IMR-90 (cell line): Measurements from ENCODE around the gene CREBBP. TPM values are rescaled to one million over a fixed set of nuclear protein-coding genes. Genes with fewer than 3 reads are reported as not detected.

Experiments
- ATAC-seq: fragments of 200-7000 bp; cut with Tn5 transposase; 2 replicates; pipeline ENCODE4 v1.9.1; 2020; ENCODE audit warnings: low read depth, mild to moderate bottlenecking, moderate library complexity
- BruUV-seq: library from RNA; stranded (reverse); fragments of 400-500 nt; replicated peaks from 2 replicates; lab custom pipeline; 2021; lab: Mats Ljungman, UMichigan
- CTCF ChIA-PET: fragments of 300-600 bp; formaldehyde crosslinking; extraction: SDS; loops from one replicate; lab custom pipeline; 2021; ENCODE audit warnings: antibody characterized with exemption; lab: Yijun Ruan, JAX
- POLR2A ChIA-PET: fragments of 300-600 bp; sonication (Branson Sonifier 250); formaldehyde crosslinking; loops from one replicate; lab custom pipeline; 2022; ENCODE audit warnings: antibody characterized with exemption; ENCODE audit not compliant: unreplicated experiment; lab: Charles Lee
- DNase-seq: peaks from one replicate; pipeline ENCODE4 v3.0.0; 2013
- H2AFZ ChIP-seq: replicated peaks from 2 replicates; pipeline ENCODE3; 2013; ENCODE audit warnings: low read length, mild to moderate bottlenecking; ENCODE audit not compliant: poor library complexity
- H2AK5ac ChIP-seq: 2 replicates; pipeline ENCODE4 v1.6.1; 2013; ENCODE audit warnings: low read depth, low read length, inconsistent platforms
- H2AK9ac ChIP-seq: replicated peaks from 2 replicates; pipeline ENCODE3; 2013; ENCODE audit warnings: mild to moderate bottlenecking, low read depth, low read length, moderate library complexity; ENCODE audit not compliant: poor library complexity
- H2BK120ac ChIP-seq: 2 replicates; pipeline ENCODE4 v1.6.1; 2013; ENCODE audit warnings: low read depth, low read length, inconsistent platforms
- H2BK15ac ChIP-seq: 3 replicates; pipeline ENCODE4 v1.6.1; 2013; ENCODE audit warnings: low read depth, low read length, inconsistent platforms
- H2BK20ac ChIP-seq: 2 replicates; pipeline ENCODE4 v1.6.1; 2013; ENCODE audit warnings: low read depth, mild to moderate bottlenecking, inconsistent platforms, low read length, moderate library complexity
- H2BK5ac ChIP-seq: 2 replicates; pipeline ENCODE4 v1.6.1; 2013; ENCODE audit warnings: mild to moderate bottlenecking, low read depth, low read length, inconsistent platforms; ENCODE audit not compliant: poor library complexity, severe bottlenecking
- H3K14ac ChIP-seq: replicated peaks from 2 replicates; pipeline ENCODE4 v1.6.1; 2013; ENCODE audit warnings: low read depth, low read length, inconsistent platforms
- H3K18ac ChIP-seq: 2 replicates; pipeline ENCODE4 v1.6.1; 2013; ENCODE audit warnings: low read depth, low read length, control low read depth
- H3K23ac ChIP-seq: 2 replicates; pipeline ENCODE4 v1.6.1; 2013; ENCODE audit warnings: low read depth, low read length, inconsistent platforms
- H3K27ac ChIP-seq: 2 replicates; pipeline ENCODE4 v1.5.1; 2013; ENCODE audit warnings: mild to moderate bottlenecking, control low read depth, low read length; ENCODE audit not compliant: insufficient read depth
- H3K27me3 ChIP-seq: 2 replicates; pipeline ENCODE4 v1.6.1; 2013; ENCODE audit warnings: low read length; ENCODE audit not compliant: control insufficient read depth, insufficient read depth
- H3K36me3 ChIP-seq: 2 replicates; pipeline ENCODE4 v1.6.1; 2013; ENCODE audit warnings: low read length, mixed read lengths; ENCODE audit not compliant: control insufficient read depth, insufficient read depth
- H3K4ac ChIP-seq: 2 replicates; pipeline ENCODE4 v1.6.1; 2013; ENCODE audit warnings: low read depth, low read length, inconsistent platforms
- H3K4me1 ChIP-seq: 2 replicates; pipeline ENCODE4 v1.6.1; 2013; ENCODE audit warnings: low read length, mixed read lengths; ENCODE audit not compliant: control insufficient read depth, insufficient read depth
- H3K4me2 ChIP-seq: 2 replicates; pipeline ENCODE4 v1.6.1; 2013; ENCODE audit warnings: low read depth, mild to moderate bottlenecking, control low read depth, low read length, moderate library complexity
- H3K4me3 ChIP-seq: 2 replicates; pipeline ENCODE4 v1.5.1; 2013; ENCODE audit warnings: low read depth, mild to moderate bottlenecking, control low read depth, low read length, moderate library complexity; ENCODE audit not compliant: insufficient read depth
- H3K56ac ChIP-seq: 2 replicates; pipeline ENCODE4 v1.6.1; 2013; ENCODE audit warnings: low read length, inconsistent platforms; ENCODE audit not compliant: insufficient read depth; ENCODE audit errors: extremely low read depth
- H3K79me1 ChIP-seq, 2 experiments: 2 replicates each; pipeline ENCODE4 v1.6.1; 2013; ENCODE audit warnings: low read length in 2 of 2, inconsistent platforms in 1 of 2, low read depth in 1 of 2
- H3K9ac ChIP-seq: 2 replicates; pipeline ENCODE4 v1.6.1; 2013; ENCODE audit warnings: low read depth, low read length, control low read depth
- H3K9me1 ChIP-seq: 2 replicates; pipeline ENCODE4 v1.6.1; 2013; ENCODE audit warnings: low read length, inconsistent platforms; ENCODE audit not compliant: insufficient read depth
- H3K9me3 ChIP-seq: 2 replicates; pipeline ENCODE4 v1.6.1; 2013; ENCODE audit warnings: low read length; ENCODE audit not compliant: control insufficient read depth, insufficient read depth
- H4K20me1 ChIP-seq: 2 replicates; pipeline ENCODE4 v1.6.1; 2013; ENCODE audit warnings: low read length, inconsistent platforms; ENCODE audit not compliant: insufficient read depth
- H4K5ac ChIP-seq: 2 replicates; pipeline ENCODE4 v1.6.1; 2013; ENCODE audit warnings: mild to moderate bottlenecking, low read depth, low read length, control low read depth
- H4K8ac ChIP-seq, 2 experiments: 2 replicates each; pipeline ENCODE4 v1.6.1; 2013; ENCODE audit warnings: low read depth in 2 of 2, low read length in 2 of 2, control low read depth in 1 of 2, inconsistent platforms in 1 of 2
- H4K91ac ChIP-seq: 2 replicates; pipeline ENCODE4 v1.6.1; 2013; ENCODE audit warnings: low read depth, low read length, inconsistent platforms; ENCODE audit not compliant: insufficient read depth
- BHLHE40 ChIP-seq: fragments of 150-350 bp; IDR thresholded peaks from 2 replicates; pipeline ENCODE4 v1.6.1; 2016; ENCODE audit warnings: mild to moderate bottlenecking, low read depth, low read length
- CEBPB ChIP-seq: IDR thresholded peaks from 2 replicates; pipeline ENCODE4 v1.6.1; 2012; ENCODE audit warnings: low read depth, low read length, improper control_type of control experiment
- FOS ChIP-seq: fragments of 150-350 bp; IDR thresholded peaks from 2 replicates; pipeline ENCODE4 v1.6.1; 2016; ENCODE audit warnings: low read depth, low read length
- MAFK ChIP-seq: IDR thresholded peaks from 2 replicates; pipeline ENCODE4 v1.6.1; 2012; ENCODE audit warnings: low read depth, low read length, improper control_type of control experiment
- MAZ ChIP-seq: IDR thresholded peaks from 2 replicates; pipeline ENCODE4 v1.6.1; 2012; ENCODE audit warnings: low read depth, mild to moderate bottlenecking, low read length, improper control_type of control experiment, moderate library complexity, borderline replicate concordance
- MXI1 ChIP-seq: IDR thresholded peaks from 2 replicates; pipeline ENCODE4 v1.6.1; 2012; ENCODE audit warnings: low read depth, mild to moderate bottlenecking, low read length, moderate library complexity, borderline replicate concordance
- NFE2L2 ChIP-seq: fragments of 150-350 bp; IDR thresholded peaks from 2 replicates; pipeline ENCODE4 v1.6.1; 2016; ENCODE audit warnings: low read depth, mild to moderate bottlenecking, low read length
- POLR2A ChIP-seq: IDR thresholded peaks from 2 replicates; pipeline ENCODE4 v1.6.1; 2012; ENCODE audit warnings: mild to moderate bottlenecking, low read depth, low read length
- RFX5 ChIP-seq: IDR thresholded peaks from 2 replicates; pipeline ENCODE4 v1.8.0; 2012; ENCODE audit warnings: low read depth, mild to moderate bottlenecking, low read length, moderate library complexity
- SMC3 ChIP-seq: fragments of 150-350 bp; IDR thresholded peaks from 2 replicates; pipeline ENCODE4 v1.6.1; 2016; ENCODE audit warnings: low read depth, mild to moderate bottlenecking, antibody characterized with exemption, low read length, moderate library complexity
- USF2 ChIP-seq: fragments of 150-350 bp; IDR thresholded peaks from 2 replicates; pipeline ENCODE4 v1.6.1; 2017; ENCODE audit warnings: mild to moderate bottlenecking, antibody characterized with exemption, low read length, low read depth
- WGBS, 2 experiments: methylation state at CpG; one replicate each; pipeline versions ENCODE4 v1.1.5 to v1.1.7; 2013; ENCODE audit warnings: missing lambda C conversion rate in 2 of 2; ENCODE audit not compliant: insufficient read length in 1 of 2; ENCODE audit errors: extremely low coverage in 2 of 2; 5-methylcytosine and 5-hydroxymethylcytosine counted together
- dilution Hi-C: fragments of 300-500 bp; cut with HindIII; formaldehyde crosslinking; loops from one replicate; pipeline ENCODE4 v1.14.3; 2018; ENCODE audit warnings: low sequenced_read_pairs; ENCODE audit not compliant: unreplicated experiment
- in situ Hi-C: fragments of 300-500 bp; cut with MboI; formaldehyde crosslinking; loops from 3 replicates; pipeline ENCODE4 v1.14.3; 2019; ENCODE audit warnings: low sequenced_read_pairs, inconsistent platforms, mixed read lengths
- intact Hi-C: fragments of 100-400 bp; cut with micrococcal nuclease; formaldehyde crosslinking; loops from 2 replicates; pipeline ENCODE4 v1.10.0; 2022
- polyA plus RNA-seq, 3 experiments: library from polyadenylated mRNA; depleted of rRNA; stranded (reverse); fragments of >200 nt; gene quantifications; 2 replicates each; pipeline ENCODE4 v1.2.3, GENCODE V29; 2012; ENCODE audit warnings: low replicate concordance in 1 of 3
- total RNA-seq: library from RNA; depleted of rRNA; stranded (reverse); fragments of >200 nt; gene quantifications from 2 replicates; pipeline ENCODE4 v1.2.3, GENCODE V29; 2012
- TF ChIP-seq, protein P1 (sequence below): conservative IDR thresholded peaks from 2 replicates; pipeline ENCODE4 v1.5.1; 2012; ENCODE audit warnings: mild to moderate bottlenecking, low read depth, low read length, improper control_type of control experiment
- TF ChIP-seq, protein P2 (sequence below): fragments of 150-350 bp; IDR thresholded peaks from 2 replicates; pipeline ENCODE4 v1.6.1; 2016; ENCODE audit warnings: low read depth, mild to moderate bottlenecking, low read length, moderate library complexity, borderline replicate concordance

The CREBBP gene
- total and polyA plus RNA-seq, 2 of the 4 experiments (the other 2 are of a cell fraction): 7.3 to 12.5 TPM

DNA sequence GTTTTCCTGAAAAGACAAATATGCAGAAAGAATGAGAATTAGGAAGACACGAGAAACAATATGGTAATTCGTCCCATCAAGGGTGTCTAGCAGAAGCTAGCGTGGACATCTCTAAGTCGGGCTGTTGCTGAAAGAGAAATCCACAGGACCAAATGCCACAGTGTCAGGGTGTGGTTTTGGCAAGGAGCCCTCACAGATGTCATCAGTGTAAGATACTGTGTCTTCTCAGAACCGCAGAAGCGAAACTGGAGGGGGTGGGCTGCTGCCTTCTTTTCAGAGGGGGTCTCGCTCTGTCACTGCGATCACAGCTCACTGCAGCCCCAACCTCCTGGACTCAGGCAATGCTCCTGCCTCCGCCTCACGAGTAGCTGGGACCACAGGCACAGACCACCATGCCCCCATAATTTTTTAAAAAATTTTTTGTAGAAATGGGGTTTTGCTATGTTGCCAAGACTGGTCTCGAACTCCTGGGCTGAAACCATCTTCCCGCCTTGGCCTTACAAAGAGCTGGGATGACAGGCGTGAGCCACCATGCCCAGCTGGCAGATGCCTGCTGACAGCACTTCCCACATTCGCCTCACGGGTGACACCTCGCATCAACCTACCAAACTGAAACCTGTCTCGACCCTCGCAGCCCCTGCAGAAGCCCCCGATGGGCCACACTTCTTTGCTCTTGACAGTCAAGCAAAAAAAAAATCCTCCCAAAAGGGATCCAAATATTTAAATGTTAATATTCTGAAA is 189.4 kb downstream of the CREBBP start:
- no peak overlapping the region for H2BK20ac ChIP-seq
- intact Hi-C loops (loop anchor here (1.0 to 10.0 kb wide), 5 partner anchors 164 to 564 kb away; partner anchors contain the start of gene ADCY9), dilution Hi-C loops (no loop called here), in situ Hi-C loops (no loop called here)
- no peak overlapping the region for H3K4me3 ChIP-seq
- 84% methylated on average over 7 of the region's 19 CpGs; no CpG with 5 or more reads in 1 of the 2 experiments for WGBS, 2 experiments
- peak overlapping the region; percentile 51; the same call in 1 of the 2 replicates for H2AK5ac ChIP-seq
- H4K20me1 ChIP-seq: peaks cover 4% of the 10 kb centered on the region; the same call in 1 of the 2 replicates
- BruUV-seq: no TSS peak
- CTCF ChIA-PET: interaction anchor here (0.7 to 1.1 kb wide), 6 partner anchors 8 to 187 kb away, joined by 3 to 6 read pairs (median 4); no protein-coding TSS in a partner anchor
- peak overlapping the region; percentile 91 for H2AFZ ChIP-seq
- no peaks in the 10 kb centered on the region for H3K9me3 ChIP-seq
- peak overlapping the region; percentile 62; the same call in 1 of the 2 replicates for H3K14ac ChIP-seq
- H2AK9ac ChIP-seq: peak overlapping the region; percentile 79
- H3K27me3 ChIP-seq: no peaks in the 10 kb centered on the region
- no peak overlapping the region for H3K18ac ChIP-seq
- peak overlapping the region in 1 of 2 experiments; percentile 90; a peak in 2 of 4 replicates for H4K8ac ChIP-seq
- H3K56ac ChIP-seq: no peak overlapping the region
- H3K79me1 ChIP-seq: peaks cover 17 to 49% of the 10 kb centered on the region in 2 experiments
- H3K36me3 ChIP-seq: peaks cover 9% of the 10 kb centered on the region; the same call in 1 of the 2 replicates
- H2BK120ac ChIP-seq: peak overlapping the region; percentile 70; the same call in 1 of the 2 replicates
- 0 out of 2 replicates have a peak, but pooled peaks cover 8% of the 10 kb centered on the region for H3K9me1 ChIP-seq
- DNase-seq (no peak), ATAC-seq (peak; percentile 3; the same call in 1 of the 2 replicates)
- POLR2A ChIA-PET: no interaction called here
- peaks cover 8% of the 10 kb centered on the region for H3K4me1 ChIP-seq
- no peak overlapping the region for H3K4me2 ChIP-seq
- H4K91ac ChIP-seq: peak overlapping the region; percentile 37; the same call in 1 of the 2 replicates
- no peak overlapping the region for H2BK15ac ChIP-seq
- peak overlapping the region; percentile 51; the same call in 1 of the 2 replicates for H4K5ac ChIP-seq
- no peak overlapping the region for H3K9ac ChIP-seq
- H3K27ac ChIP-seq: no peak overlapping the region
- no peak overlapping the region for H2BK5ac ChIP-seq
- peak overlapping the region; percentile 66 for H3K4ac ChIP-seq
- H3K23ac ChIP-seq: no peak overlapping the region; the same call in 1 of the 2 replicates
- TF ChIP-seq MXI1 (no peak), MAZ (no peak), SMC3 (no peak), POLR2A (no peak), MAFK (no peak), BHLHE40 (no peak), CEBPB (no peak), FOS (no peak), RFX5 (no peak), USF2 (no peak), NFE2L2 (no peak)
- TF ChIP-seq, protein P1, sequence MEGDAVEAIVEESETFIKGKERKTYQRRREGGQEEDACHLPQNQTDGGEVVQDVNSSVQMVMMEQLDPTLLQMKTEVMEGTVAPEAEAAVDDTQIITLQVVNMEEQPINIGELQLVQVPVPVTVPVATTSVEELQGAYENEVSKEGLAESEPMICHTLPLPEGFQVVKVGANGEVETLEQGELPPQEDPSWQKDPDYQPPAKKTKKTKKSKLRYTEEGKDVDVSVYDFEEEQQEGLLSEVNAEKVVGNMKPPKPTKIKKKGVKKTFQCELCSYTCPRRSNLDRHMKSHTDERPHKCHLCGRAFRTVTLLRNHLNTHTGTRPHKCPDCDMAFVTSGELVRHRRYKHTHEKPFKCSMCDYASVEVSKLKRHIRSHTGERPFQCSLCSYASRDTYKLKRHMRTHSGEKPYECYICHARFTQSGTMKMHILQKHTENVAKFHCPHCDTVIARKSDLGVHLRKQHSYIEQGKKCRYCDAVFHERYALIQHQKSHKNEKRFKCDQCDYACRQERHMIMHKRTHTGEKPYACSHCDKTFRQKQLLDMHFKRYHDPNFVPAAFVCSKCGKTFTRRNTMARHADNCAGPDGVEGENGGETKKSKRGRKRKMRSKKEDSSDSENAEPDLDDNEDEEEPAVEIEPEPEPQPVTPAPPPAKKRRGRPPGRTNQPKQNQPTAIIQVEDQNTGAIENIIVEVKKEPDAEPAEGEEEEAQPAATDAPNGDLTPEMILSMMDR: no peak
- TF ChIP-seq, protein P2, sequence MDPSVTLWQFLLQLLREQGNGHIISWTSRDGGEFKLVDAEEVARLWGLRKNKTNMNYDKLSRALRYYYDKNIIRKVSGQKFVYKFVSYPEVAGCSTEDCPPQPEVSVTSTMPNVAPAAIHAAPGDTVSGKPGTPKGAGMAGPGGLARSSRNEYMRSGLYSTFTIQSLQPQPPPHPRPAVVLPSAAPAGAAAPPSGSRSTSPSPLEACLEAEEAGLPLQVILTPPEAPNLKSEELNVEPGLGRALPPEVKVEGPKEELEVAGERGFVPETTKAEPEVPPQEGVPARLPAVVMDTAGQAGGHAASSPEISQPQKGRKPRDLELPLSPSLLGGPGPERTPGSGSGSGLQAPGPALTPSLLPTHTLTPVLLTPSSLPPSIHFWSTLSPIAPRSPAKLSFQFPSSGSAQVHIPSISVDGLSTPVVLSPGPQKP: no peak
